Lower lobe of right lung (tissue), 2 donors: Measurements from ENCODE around the gene HOXC9. TPM values are rescaled to one million over a fixed set of nuclear protein-coding genes. Genes with fewer than 3 reads are reported as not detected.

Experiments
- ATAC-seq, 2 donors: fragments of 200-7000 bp; cut with Tn5 transposase; one replicate each; pipeline ENCODE4 v1.9.1; 2020 to 2022; ENCODE audit warnings: mild to moderate bottlenecking in 2 of 2, moderate library complexity in 2 of 2
- DNase-seq: peaks from one replicate; pipeline ENCODE4 v3.0.0-alpha.2; 2020
- H3K27ac ChIP-seq: fragments of 200-600 bp; one replicate; pipeline ENCODE4 v1.8.0; 2022
- H3K27me3 ChIP-seq: fragments of 200-600 bp; one replicate; pipeline ENCODE4 v1.8.0; 2022; ENCODE audit warnings: low read depth
- H3K36me3 ChIP-seq: fragments of 200-600 bp; one replicate; pipeline ENCODE4 v1.8.0; 2022; ENCODE audit warnings: mild to moderate bottlenecking
- H3K4me1 ChIP-seq: fragments of 200-600 bp; one replicate; pipeline ENCODE4 v1.8.0; 2022
- H3K4me3 ChIP-seq: fragments of 200-600 bp; one replicate; pipeline ENCODE4 v1.8.0; 2022; ENCODE audit warnings: mild to moderate bottlenecking
- H3K9me3 ChIP-seq: fragments of 200-600 bp; one replicate; pipeline ENCODE4 v1.8.0; 2022
- intact Hi-C: fragments of 100-400 bp; cut with DNase I; formaldehyde crosslinking; loops from one replicate; pipeline ENCODE4 v1.11.0; 2022
- total RNA-seq: library from RNA; stranded (reverse); fragmentation: NEBNext Ultra II Directional; extraction: Animal tissue kit (Norgen Biotek cat#: 25700); gene quantifications from one replicate; pipeline ENCODE4 v1.2.1, GENCODE V29; 2021
- TF ChIP-seq, protein P1 (sequence below): fragments of 200-600 bp; IDR thresholded peaks from one replicate; pipeline ENCODE4 v1.8.0; 2022; ENCODE audit warnings: antibody characterized with exemption, mild to moderate bottlenecking
- donor health status: DM: no; HTN: yes; CAD: no; lungs with severe emphysema.

Gene HOXC9
- total RNA-seq, 1 donor from 2014 or later, result not detected

DNA sequence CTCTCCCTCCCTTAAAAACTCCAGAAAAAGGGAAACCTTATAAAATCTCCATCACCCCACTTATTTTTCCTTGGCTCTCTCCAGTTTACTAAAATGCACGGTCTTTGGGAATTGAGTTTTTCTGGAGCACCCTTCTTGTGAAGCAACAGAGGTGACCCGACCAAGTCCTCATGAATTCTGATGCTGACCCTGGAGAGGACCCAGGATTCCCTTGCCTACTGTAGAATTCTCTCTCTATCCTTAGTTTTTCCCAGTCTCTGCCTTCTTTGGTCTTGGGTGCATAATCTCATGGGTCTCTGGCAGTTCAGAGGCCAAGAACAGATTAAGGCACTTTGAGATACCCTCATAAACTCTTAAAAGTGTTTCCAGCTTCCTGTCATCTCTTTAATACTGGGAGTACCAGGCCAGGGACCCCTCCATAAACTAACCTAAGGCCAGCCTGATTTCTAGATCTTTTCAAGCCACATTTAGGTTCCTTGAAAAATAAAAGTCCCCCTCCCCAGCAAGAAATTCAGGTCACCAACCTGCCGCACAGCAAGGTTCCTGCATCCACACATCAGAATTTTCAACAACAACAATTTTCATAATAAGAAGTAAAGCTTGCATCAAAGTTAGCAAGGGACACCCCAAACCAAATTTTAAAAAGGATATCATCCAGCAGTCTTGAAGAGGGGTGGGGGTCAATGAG, 48.6 kb downstream of the HOXC9 start:
- ATAC-seq (no peak), DNase-seq (no peak)
- Histone ChIP-seq H3K27me3 (peaks cover 91% of the 10 kb centered on the region), H3K9me3 (no peaks in the 10 kb centered on the region), H3K4me3 (no peak overlapping the region), H3K4me1 (peaks cover 8% of the 10 kb centered on the region), H3K27ac (no peak overlapping the region), H3K36me3 (no peaks in the 10 kb centered on the region)
- TF ChIP-seq, protein P1, sequence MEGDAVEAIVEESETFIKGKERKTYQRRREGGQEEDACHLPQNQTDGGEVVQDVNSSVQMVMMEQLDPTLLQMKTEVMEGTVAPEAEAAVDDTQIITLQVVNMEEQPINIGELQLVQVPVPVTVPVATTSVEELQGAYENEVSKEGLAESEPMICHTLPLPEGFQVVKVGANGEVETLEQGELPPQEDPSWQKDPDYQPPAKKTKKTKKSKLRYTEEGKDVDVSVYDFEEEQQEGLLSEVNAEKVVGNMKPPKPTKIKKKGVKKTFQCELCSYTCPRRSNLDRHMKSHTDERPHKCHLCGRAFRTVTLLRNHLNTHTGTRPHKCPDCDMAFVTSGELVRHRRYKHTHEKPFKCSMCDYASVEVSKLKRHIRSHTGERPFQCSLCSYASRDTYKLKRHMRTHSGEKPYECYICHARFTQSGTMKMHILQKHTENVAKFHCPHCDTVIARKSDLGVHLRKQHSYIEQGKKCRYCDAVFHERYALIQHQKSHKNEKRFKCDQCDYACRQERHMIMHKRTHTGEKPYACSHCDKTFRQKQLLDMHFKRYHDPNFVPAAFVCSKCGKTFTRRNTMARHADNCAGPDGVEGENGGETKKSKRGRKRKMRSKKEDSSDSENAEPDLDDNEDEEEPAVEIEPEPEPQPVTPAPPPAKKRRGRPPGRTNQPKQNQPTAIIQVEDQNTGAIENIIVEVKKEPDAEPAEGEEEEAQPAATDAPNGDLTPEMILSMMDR, result no peak
- intact Hi-C loops, result no loop called here

DNA sequence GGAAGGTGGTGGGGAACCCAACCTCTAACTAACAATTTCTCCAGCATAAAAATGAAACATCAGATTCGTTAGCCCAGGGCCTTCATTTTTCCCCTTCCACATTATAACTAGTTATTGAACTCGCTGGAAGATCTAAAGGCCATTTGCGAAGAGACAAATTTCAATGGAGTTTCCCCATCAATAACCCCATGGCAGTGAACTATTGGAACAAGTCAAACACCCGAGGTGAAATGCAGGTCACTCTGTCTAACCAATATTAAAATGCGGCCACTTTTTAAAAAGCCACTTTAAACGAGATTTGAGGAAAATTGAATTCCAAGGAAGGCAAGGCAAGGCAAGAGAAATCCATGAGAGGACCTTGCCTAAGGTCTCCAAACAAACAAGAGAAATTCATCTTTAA, 49.1 kb downstream of the HOXC9 start:
- TF ChIP-seq, protein P1, result no peak

DNA sequence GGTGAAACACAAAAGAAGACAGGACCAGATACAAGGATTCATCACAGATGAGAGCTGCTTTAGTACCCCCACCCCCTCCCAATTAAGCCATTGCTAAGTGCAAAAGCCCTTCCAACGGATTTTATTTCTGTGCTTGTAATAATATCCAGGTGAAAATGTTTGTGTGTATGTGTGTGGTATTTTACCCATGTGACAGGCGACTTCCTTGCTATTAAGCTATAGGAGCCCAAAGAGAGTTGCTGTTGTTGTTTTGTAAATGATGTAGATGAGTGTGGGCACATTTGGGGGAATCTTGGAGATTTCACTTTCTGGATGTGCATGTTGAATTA, 50.5 kb downstream of the HOXC9 start:
- intact Hi-C loops, result no loop called here
- H3K4me1 ChIP-seq, result peaks cover 8% of the 10 kb centered on the region
- ATAC-seq (no peak), DNase-seq (no peak)
- no peak overlapping the region for H3K4me3 ChIP-seq
- H3K36me3 ChIP-seq, result no peaks in the 10 kb centered on the region
- TF ChIP-seq, protein P1, result no peak
- H3K27ac ChIP-seq, result no peak overlapping the region
- no peaks in the 10 kb centered on the region for H3K9me3 ChIP-seq
- peaks cover 96% of the 10 kb centered on the region for H3K27me3 ChIP-seq

More for the DNA sequence above, 49.1 kb downstream of the HOXC9 start:
- H3K27ac ChIP-seq, result no peak overlapping the region
- no peak for ATAC-seq
- H3K4me1 ChIP-seq, result peaks cover 8% of the 10 kb centered on the region
- no peak for DNase-seq
- intact Hi-C loops, result no loop called here
- H3K9me3 ChIP-seq, result no peaks in the 10 kb centered on the region
- H3K4me3 ChIP-seq, result no peak overlapping the region
- no peaks in the 10 kb centered on the region for H3K36me3 ChIP-seq
- H3K27me3 ChIP-seq, result peaks cover 96% of the 10 kb centered on the region

DNA sequence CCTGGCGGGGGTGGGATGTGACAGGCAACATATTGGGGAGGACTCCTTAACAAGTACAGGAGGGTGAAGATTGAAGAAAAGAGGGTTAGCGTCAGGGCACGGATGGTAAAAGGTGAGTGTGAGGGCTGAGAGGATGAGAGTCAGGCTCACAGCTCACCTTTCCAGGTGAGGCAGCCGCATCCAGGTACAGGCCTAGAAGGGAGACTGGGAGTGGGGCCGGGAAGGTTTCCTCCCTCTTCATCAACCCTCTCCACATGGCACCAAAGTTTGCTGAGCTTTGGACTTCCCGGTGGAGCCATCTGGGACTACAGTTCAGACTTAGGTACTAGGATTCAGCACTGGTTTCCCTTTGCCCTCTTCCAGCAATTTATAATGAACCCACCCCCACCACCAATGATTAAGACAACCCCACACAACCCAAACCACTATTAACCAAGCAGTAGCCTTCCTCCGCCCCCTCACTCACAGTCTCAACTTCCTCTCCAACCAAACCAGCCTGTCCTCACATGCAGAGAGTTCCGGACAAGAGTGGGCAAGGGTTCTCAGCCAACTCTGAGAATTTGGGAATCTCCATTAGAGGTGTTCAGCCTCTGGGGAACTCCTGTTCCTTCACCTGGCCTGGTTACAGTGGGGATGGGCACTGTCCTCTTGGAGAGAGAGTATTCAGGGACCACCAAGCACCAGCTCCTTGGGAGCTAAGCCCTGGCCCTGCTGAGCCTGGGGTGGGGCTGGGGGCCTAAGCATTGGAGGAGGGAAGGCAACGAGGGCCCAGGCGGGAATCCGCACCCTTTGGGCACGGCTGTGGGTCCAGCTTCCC, 51.3 kb downstream of the HOXC9 start:
- intact Hi-C loops, result no loop called here

DNA sequence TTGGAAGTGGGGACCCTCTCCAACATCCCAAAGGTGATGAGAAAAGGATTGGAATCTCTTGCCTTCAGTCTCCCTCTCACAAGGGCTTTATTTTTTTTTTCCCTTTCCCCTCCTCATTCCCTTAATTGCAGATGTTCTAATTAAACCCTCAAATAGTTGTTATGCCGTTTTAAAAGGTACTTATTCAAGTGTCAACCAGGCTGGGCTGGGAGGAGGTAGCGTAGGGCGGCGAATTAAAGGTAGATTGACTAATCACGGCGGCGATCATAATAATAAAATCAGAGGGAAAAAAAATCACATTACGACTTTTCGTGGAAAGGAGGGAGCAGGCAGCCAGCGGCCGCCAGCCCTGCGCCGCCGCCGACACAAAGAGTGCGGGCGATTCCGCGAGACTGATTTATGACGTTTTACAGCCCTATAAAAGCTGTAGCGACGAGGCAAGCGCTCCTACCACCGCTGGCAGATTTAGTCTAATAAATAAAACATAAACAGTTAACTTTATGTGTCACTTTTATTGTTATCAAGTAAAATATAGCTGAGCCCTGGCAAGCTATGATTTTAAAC, 52.0 kb downstream of the HOXC9 start:
- Histone ChIP-seq H3K9me3 (no peaks in the 10 kb centered on the region), H3K27ac (no peak overlapping the region), H3K4me3 (no peak overlapping the region), H3K36me3 (no peaks in the 10 kb centered on the region), H3K27me3 (peaks cover 91% of the 10 kb centered on the region), H3K4me1 (peaks cover 6% of the 10 kb centered on the region)
- TF ChIP-seq, protein P1, result no peak
- DNase-seq (no peak), ATAC-seq (no peak)
- intact Hi-C loops, result no loop called here

More for the DNA sequence above, 51.3 kb downstream of the HOXC9 start:
- no peak overlapping the region for H3K27ac ChIP-seq
- H3K4me3 ChIP-seq, result no peak overlapping the region
- TF ChIP-seq, protein P1, result no peak
- no peak for ATAC-seq
- no peaks in the 10 kb centered on the region for H3K9me3 ChIP-seq
- H3K27me3 ChIP-seq, result peaks cover 93% of the 10 kb centered on the region
- no peaks in the 10 kb centered on the region for H3K36me3 ChIP-seq
- H3K4me1 ChIP-seq, result peaks cover 8% of the 10 kb centered on the region
- no peak for DNase-seq
